GM12891 (cell line): ENCODE results near the gene DUSP8.

Source experiments
- POLR2A ChIP-seq: IDR thresholded peaks from 2 replicates; pipeline ENCODE4 v1.6.1; 2011; ENCODE audit warnings: low read depth, low read length, control low read depth
- POLR2AphosphoS5 ChIP-seq: IDR thresholded peaks from 2 replicates; pipeline ENCODE4 v1.6.1; 2011; ENCODE audit warnings: low read depth, low read length, control low read depth
- POU2F2 ChIP-seq: IDR thresholded peaks from 2 replicates; pipeline ENCODE4 v1.6.1; 2011; ENCODE audit warnings: low read depth, mild to moderate bottlenecking, control low read depth, low read length, moderate library complexity
- TAF1 ChIP-seq: IDR thresholded peaks from 2 replicates; pipeline ENCODE4 v1.6.1; 2011; ENCODE audit warnings: low read depth, low read length, control low read depth

DNA sequence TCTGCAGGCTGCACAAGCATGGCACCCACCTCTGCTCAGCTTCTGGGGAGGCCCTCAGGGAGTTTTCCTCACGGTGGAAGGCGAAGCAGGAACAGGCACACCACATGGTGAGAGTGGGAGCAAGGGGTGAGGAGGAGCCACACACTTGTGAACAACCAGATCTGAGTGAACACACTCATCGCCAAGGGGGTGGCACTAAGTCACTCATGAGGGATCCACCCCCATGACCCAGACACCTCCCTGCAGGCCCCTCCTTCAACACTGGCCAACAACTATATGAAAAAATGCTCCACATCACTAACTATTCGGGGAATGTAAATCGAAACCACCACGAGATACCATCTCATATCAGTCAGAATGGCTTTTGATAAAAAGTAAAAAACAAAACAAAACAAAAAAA is 26.7 kb upstream of the DUSP8 start:
- TF ChIP-seq POU2F2 (no peak), POLR2A (no peak), TAF1 (no peak), POLR2AphosphoS5 (no peak)
